RWPE2 (cell line): Measurements from ENCODE around the gene GPR55.

Experiments
- ATAC-seq: fragments of 200-7000 bp; cut with Tn5 transposase; 3 replicates; pipeline ENCODE4 v1.9.1; 2021; ENCODE audit warnings: low read depth
- DNase-seq: peaks from one replicate; pipeline ENCODE4 v3.0.0-alpha.2; 2020; ENCODE audit warnings: low spot score
- H3K27ac ChIP-seq: fragments of 450-650 bp; 2 replicates; pipeline ENCODE4 v1.5.1; 2017; ENCODE audit warnings: mild to moderate bottlenecking; ENCODE audit not compliant: poor library complexity, severe bottlenecking
- H3K27me3 ChIP-seq: fragments of 250-450 bp; sonication (Bioruptor Pico); 2 replicates; pipeline ENCODE4 v1.5.1; 2021; ENCODE audit warnings: mild to moderate bottlenecking, moderate library complexity; ENCODE audit not compliant: insufficient read depth, poor library complexity, severe bottlenecking
- H3K36me3 ChIP-seq: fragments of 250-450 bp; sonication (Bioruptor Pico); 2 replicates; pipeline ENCODE4 v1.5.1; 2020; ENCODE audit warnings: low read depth, mild to moderate bottlenecking, moderate library complexity
- H3K4me1 ChIP-seq: fragments of 250-450 bp; sonication (Bioruptor Pico); 2 replicates; pipeline ENCODE4 v1.5.1; 2021; ENCODE audit warnings: mild to moderate bottlenecking, moderate library complexity; ENCODE audit not compliant: insufficient read depth, poor library complexity, severe bottlenecking
- H3K4me3 ChIP-seq: fragments of 250-450 bp; sonication (Bioruptor Pico); 2 replicates; pipeline ENCODE4 v1.5.1; 2021; ENCODE audit warnings: mild to moderate bottlenecking, moderate library complexity; ENCODE audit not compliant: severe bottlenecking
- H3K9me3 ChIP-seq: fragments of 250-450 bp; sonication (Bioruptor Pico); 2 replicates; pipeline ENCODE4 v1.5.1; 2021; ENCODE audit warnings: mild to moderate bottlenecking, moderate library complexity; ENCODE audit not compliant: severe bottlenecking
- CTCF ChIP-seq: fragments of 450-650 bp; IDR thresholded peaks from one replicate; pipeline ENCODE4 v1.5.1; 2017; ENCODE audit warnings: mild to moderate bottlenecking, moderate library complexity; ENCODE audit not compliant: poor library complexity, severe bottlenecking

Gene GPR55

GRCh38 chr2:230862292-230862691 lies 62.8 kb downstream of the GPR55 start:
- DNase-seq (no peak), ATAC-seq (no peak)
- TF ChIP-seq CTCF: no peak
- Histone ChIP-seq H3K4me3 (no peak overlapping the region), H3K27me3 (peaks cover 12% of the 10 kb centered on the region), H3K36me3 (no peaks in the 10 kb centered on the region), H3K9me3 (no peaks in the 10 kb centered on the region), H3K4me1 (no peaks in the 10 kb centered on the region), H3K27ac (no peak overlapping the region)

GRCh38 chr2:230861552-230862255 lies 63.3 kb downstream of the GPR55 start:
- H3K27ac ChIP-seq: no peak overlapping the region
- H3K9me3 ChIP-seq: no peaks in the 10 kb centered on the region
- DNase-seq (no peak), ATAC-seq (no peak)
- TF ChIP-seq CTCF: no peak
- no peaks in the 10 kb centered on the region for H3K36me3 ChIP-seq
- H3K4me1 ChIP-seq: no peaks in the 10 kb centered on the region
- peaks cover 12% of the 10 kb centered on the region for H3K27me3 ChIP-seq
- H3K4me3 ChIP-seq: no peak overlapping the region
